ENCODE measurements around the gene CA5A. TPM values are rescaled to one million over a fixed set of nuclear protein-coding genes. Genes with fewer than 3 reads are reported as not detected.
A peak's percentile ranks its signal among the peaks of the same experiment; 100 is the strongest.
"Not testable (repeated sequence)": the region's sequence is repeated elsewhere in the genome, so short reads cannot be mapped to it uniquely, and the experiment has no call there.

The CA5A gene
- total and polyA plus RNA-seq, 2 of the 13 experiments (the other 11 are each of a cell fraction or from before 2014, with no cell fraction given), result 66.8 to 106 TPM

DNA sequence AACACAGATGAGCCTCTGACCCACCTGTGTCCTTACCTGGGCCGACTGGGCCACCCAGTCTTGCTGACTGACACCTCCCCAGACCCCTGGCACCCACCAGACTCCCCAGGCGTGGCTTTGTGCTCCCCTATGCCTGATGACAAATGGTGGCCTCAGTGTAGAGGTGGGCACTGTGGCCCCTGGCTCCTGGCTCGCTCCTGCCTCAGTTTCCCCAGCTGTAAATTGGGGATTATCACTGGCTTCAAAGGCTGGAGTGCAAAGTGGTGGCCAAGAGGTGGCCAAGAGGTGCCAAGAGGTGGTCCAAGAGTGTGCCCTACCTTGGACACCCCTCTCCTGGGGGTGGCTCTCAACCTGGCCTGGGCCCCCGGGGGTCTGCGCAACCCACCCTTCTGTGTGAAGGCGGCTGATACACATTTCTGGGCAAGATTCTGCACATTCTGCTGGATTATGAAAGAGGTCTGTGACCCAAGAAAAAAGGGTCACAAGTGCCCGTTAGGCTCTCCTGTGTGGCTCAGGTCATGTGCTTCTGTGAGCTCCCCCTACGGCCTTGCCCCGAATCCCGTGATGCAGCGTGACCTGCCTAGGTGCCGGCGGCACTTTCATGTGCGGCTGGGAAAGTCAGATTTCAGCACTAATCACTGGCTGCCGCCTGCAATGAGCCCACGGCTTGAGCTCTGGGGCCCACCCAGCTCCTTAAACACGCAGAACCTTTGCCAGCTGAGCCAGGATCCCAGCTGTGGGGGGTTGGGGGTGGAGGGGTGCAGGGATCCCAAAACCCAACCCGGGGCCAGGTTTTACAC, 74.8 kb downstream of the CA5A start (continued):
- TF ChIP-seq, protein P1, sequence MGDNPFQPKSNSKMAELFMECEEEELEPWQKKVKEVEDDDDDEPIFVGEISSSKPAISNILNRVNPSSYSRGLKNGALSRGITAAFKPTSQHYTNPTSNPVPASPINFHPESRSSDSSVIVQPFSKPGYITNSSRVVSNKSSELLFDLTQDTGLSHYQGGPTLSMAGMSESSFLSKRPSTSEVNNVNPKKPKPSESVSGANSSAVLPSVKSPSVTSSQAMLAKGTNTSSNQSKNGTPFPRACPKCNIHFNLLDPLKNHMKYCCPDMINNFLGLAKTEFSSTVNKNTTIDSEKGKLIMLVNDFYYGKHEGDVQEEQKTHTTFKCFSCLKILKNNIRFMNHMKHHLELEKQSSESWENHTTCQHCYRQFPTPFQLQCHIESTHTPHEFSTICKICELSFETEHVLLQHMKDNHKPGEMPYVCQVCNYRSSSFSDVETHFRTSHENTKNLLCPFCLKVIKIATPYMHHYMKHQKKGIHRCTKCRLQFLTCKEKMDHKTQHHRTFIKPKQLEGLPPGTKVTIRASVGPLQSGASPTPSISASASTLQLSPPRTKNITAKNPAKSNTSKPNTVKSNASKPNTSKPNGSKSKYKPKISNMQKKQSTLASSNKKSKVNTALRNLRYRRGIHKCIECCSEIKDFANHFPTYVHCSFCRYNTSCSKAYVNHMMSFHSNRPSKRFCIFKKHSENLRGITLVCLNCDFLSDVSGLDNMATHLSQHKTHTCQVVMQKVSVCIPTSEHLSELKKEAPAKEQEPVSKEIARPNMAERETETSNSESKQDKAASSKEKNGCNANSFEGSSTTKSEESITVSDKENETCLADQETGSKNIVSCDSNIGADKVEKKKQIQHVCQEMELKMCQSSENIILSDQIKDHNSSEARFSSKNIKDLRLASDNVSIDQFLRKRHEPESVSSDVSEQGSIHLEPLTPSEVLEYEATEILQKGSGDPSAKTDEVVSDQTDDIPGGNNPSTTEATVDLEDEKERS (CRISPR knock-in tag; IDR thresholded peaks at IDR 0.05), result 0 out of 2 replicates have a peak, but pooled peaks have one; percentile 33
- TF ChIP-seq ARNT2 (CRISPR knock-in tag; IDR thresholded peaks at IDR 0.05; ENCODE audit: low read depth) (peak; percentile 65; the same call in 1 of the 2 replicates), YEATS2 (CRISPR knock-in tag; IDR thresholded peaks at IDR 0.05; ENCODE audit: borderline replicate concordance) (0 out of 2 replicates have a peak, but pooled peaks have one; percentile 39), CAMTA2 (CRISPR knock-in tag; IDR thresholded peaks at IDR 0.05; ENCODE audit: borderline replicate concordance) (0 out of 2 replicates have a peak, but pooled peaks have one; percentile 57), CEBPG (CRISPR knock-in tag; IDR thresholded peaks at IDR 0.05) (peak; percentile 70), PITX1 (CRISPR knock-in tag; IDR thresholded peaks at IDR 0.05) (peak; percentile 72; the same call in 1 of the 2 replicates), ZNF33B (CRISPR knock-in tag; IDR thresholded peaks at IDR 0.05) (peak; percentile 25; the same call in 1 of the 2 replicates), ZNF564 (CRISPR knock-in tag; IDR thresholded peaks at IDR 0.05) (0 out of 2 replicates have a peak, but pooled peaks have one; percentile 42), SP5 (CRISPR knock-in tag; IDR thresholded peaks at IDR 0.05; ENCODE audit: borderline replicate concordance, low read depth) (peak; percentile 70; the same call in 1 of the 2 replicates), CREM (IDR thresholded peaks at IDR 0.05) (peak; percentile 52; the same call in 1 of the 2 replicates), RARA (CRISPR knock-in tag; IDR thresholded peaks at IDR 0.05) (peak; percentile 92)
- TF ChIP-seq, protein P2, sequence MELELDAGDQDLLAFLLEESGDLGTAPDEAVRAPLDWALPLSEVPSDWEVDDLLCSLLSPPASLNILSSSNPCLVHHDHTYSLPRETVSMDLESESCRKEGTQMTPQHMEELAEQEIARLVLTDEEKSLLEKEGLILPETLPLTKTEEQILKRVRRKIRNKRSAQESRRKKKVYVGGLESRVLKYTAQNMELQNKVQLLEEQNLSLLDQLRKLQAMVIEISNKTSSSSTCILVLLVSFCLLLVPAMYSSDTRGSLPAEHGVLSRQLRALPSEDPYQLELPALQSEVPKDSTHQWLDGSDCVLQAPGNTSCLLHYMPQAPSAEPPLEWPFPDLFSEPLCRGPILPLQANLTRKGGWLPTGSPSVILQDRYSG (CRISPR knock-in tag; IDR thresholded peaks at IDR 0.05), result peak; percentile 13; the same call in 1 of the 2 replicates
- TF ChIP-seq, protein P3, sequence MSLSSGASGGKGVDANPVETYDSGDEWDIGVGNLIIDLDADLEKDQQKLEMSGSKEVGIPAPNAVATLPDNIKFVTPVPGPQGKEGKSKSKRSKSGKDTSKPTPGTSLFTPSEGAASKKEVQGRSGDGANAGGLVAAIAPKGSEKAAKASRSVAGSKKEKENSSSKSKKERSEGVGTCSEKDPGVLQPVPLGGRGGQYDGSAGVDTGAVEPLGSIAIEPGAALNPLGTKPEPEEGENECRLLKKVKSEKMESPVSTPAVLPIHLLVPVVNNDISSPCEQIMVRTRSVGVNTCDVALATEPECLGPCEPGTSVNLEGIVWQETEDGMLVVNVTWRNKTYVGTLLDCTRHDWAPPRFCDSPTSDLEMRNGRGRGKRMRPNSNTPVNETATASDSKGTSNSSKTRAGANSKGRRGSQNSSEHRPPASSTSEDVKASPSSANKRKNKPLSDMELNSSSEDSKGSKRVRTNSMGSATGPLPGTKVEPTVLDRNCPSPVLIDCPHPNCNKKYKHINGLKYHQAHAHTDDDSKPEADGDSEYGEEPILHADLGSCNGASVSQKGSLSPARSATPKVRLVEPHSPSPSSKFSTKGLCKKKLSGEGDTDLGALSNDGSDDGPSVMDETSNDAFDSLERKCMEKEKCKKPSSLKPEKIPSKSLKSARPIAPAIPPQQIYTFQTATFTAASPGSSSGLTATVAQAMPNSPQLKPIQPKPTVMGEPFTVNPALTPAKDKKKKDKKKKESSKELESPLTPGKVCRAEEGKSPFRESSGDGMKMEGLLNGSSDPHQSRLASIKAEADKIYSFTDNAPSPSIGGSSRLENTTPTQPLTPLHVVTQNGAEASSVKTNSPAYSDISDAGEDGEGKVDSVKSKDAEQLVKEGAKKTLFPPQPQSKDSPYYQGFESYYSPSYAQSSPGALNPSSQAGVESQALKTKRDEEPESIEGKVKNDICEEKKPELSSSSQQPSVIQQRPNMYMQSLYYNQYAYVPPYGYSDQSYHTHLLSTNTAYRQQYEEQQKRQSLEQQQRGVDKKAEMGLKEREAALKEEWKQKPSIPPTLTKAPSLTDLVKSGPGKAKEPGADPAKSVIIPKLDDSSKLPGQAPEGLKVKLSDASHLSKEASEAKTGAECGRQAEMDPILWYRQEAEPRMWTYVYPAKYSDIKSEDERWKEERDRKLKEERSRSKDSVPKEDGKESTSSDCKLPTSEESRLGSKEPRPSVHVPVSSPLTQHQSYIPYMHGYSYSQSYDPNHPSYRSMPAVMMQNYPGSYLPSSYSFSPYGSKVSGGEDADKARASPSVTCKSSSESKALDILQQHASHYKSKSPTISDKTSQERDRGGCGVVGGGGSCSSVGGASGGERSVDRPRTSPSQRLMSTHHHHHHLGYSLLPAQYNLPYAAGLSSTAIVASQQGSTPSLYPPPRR (CRISPR knock-in tag; IDR thresholded peaks at IDR 0.05; ENCODE audit: borderline replicate concordance), result peak; percentile 75; the same call in 1 of the 2 replicates
- TF ChIP-seq, protein P4, sequence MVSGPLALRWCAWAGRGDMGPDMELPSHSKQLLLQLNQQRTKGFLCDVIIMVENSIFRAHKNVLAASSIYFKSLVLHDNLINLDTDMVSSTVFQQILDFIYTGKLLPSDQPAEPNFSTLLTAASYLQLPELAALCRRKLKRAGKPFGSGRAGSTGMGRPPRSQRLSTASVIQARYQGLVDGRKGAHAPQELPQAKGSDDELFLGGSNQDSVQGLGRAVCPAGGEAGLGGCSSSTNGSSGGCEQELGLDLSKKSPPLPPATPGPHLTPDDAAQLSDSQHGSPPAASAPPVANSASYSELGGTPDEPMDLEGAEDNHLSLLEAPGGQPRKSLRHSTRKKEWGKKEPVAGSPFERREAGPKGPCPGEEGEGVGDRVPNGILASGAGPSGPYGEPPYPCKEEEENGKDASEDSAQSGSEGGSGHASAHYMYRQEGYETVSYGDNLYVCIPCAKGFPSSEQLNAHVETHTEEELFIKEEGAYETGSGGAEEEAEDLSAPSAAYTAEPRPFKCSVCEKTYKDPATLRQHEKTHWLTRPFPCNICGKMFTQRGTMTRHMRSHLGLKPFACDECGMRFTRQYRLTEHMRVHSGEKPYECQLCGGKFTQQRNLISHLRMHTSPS (CRISPR knock-in tag; IDR thresholded peaks at IDR 0.05; ENCODE audit: low read depth), result peak; percentile 46; the same call in 1 of the 2 replicates
- TF ChIP-seq, protein P5, sequence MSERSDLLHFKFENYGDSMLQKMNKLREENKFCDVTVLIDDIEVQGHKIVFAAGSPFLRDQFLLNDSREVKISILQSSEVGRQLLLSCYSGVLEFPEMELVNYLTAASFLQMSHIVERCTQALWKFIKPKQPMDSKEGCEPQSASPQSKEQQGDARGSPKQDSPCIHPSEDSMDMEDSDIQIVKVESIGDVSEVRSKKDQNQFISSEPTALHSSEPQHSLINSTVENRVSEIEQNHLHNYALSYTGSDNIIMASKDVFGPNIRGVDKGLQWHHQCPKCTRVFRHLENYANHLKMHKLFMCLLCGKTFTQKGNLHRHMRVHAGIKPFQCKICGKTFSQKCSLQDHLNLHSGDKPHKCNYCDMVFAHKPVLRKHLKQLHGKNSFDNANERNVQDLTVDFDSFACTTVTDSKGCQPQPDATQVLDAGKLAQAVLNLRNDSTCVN (CRISPR knock-in tag; IDR thresholded peaks at IDR 0.05; ENCODE audit: borderline replicate concordance), result peak; percentile 54; the same call in 1 of the 2 replicates
- not testable (repeated sequence) for TF ChIP-seq CREM (CRISPR knock-in tag; IDR thresholded peaks at IDR 0.05)
